Neural cell (in vitro differentiated cells): ENCODE measurements around the gene OTUD3.

Experiments
- EP300 ChIP-seq: fragments of 450-650 bp; conservative IDR thresholded peaks from 2 replicates; pipeline ENCODE4 v1.6.1; 2014; ENCODE audit warnings: antibody characterized with exemption, mild to moderate bottlenecking, moderate library complexity; ENCODE audit not compliant: poor library complexity, severe bottlenecking
- EZH2 ChIP-seq: fragments of 200-600, 300-800 bp; shearing (Covaris generic), sonication (generic); IDR thresholded peaks from 2 replicates; pipeline ENCODE4 v1.6.1; 2014; ENCODE audit warnings: antibody characterized with exemption, low read length, borderline replicate concordance, mild to moderate bottlenecking; ENCODE audit not compliant: insufficient read depth, poor library complexity, severe bottlenecking
- MXI1 ChIP-seq: fragments of 450-650 bp; conservative IDR thresholded peaks from 2 replicates; pipeline ENCODE4 v1.6.1; 2014; ENCODE audit warnings: antibody characterized with exemption, mild to moderate bottlenecking; ENCODE audit not compliant: poor library complexity, severe bottlenecking
- POLR2AphosphoS5 ChIP-seq: IDR thresholded peaks from 2 replicates; pipeline ENCODE4 v1.6.1; 2012
- RAD21 ChIP-seq: fragments of 450-650 bp; conservative IDR thresholded peaks from 2 replicates; pipeline ENCODE4 v1.6.1; 2014; ENCODE audit warnings: antibody characterized with exemption, mild to moderate bottlenecking, moderate library complexity
- TAF1 ChIP-seq: IDR thresholded peaks from 2 replicates; pipeline ENCODE4 v1.6.1; 2012; ENCODE audit warnings: low read depth
- TF ChIP-seq, protein P1 (sequence below): fragments of 450-650 bp; IDR thresholded peaks from 2 replicates; pipeline ENCODE4 v1.5.1; 2014; ENCODE audit warnings: antibody characterized with exemption, mild to moderate bottlenecking, moderate library complexity; ENCODE audit not compliant: poor library complexity, severe bottlenecking
- TF ChIP-seq, protein P2 (sequence below): IDR thresholded peaks from 2 replicates; pipeline ENCODE4 v1.6.1; 2012; ENCODE audit warnings: borderline replicate concordance

DNA sequence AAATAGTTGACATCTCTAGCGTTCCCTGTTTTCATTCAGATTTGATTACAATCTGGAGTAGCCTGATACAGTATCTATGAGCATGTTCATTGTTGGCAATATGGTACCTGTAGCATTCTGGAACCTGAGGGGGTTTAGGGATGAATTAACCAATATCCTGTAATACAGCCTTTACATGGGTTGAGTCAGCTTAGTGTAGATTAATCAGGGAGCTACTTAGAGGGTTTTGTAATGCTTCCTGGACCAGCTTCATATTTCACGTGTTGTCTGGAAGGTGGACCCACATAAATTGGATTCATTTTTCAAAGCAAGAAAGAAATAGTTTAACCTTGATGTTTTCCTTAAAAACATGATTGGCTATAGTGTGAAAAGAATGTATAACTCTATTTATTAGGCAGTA lies 3.6 kb downstream of the OTUD3 start:
- no peak for TF ChIP-seq POLR2AphosphoS5
- TF ChIP-seq, protein P1, sequence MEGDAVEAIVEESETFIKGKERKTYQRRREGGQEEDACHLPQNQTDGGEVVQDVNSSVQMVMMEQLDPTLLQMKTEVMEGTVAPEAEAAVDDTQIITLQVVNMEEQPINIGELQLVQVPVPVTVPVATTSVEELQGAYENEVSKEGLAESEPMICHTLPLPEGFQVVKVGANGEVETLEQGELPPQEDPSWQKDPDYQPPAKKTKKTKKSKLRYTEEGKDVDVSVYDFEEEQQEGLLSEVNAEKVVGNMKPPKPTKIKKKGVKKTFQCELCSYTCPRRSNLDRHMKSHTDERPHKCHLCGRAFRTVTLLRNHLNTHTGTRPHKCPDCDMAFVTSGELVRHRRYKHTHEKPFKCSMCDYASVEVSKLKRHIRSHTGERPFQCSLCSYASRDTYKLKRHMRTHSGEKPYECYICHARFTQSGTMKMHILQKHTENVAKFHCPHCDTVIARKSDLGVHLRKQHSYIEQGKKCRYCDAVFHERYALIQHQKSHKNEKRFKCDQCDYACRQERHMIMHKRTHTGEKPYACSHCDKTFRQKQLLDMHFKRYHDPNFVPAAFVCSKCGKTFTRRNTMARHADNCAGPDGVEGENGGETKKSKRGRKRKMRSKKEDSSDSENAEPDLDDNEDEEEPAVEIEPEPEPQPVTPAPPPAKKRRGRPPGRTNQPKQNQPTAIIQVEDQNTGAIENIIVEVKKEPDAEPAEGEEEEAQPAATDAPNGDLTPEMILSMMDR = no peak
- no peak for TF ChIP-seq EZH2
- no peak for TF ChIP-seq MXI1
- TF ChIP-seq EP300 = no peak
- TF ChIP-seq, protein P2, sequence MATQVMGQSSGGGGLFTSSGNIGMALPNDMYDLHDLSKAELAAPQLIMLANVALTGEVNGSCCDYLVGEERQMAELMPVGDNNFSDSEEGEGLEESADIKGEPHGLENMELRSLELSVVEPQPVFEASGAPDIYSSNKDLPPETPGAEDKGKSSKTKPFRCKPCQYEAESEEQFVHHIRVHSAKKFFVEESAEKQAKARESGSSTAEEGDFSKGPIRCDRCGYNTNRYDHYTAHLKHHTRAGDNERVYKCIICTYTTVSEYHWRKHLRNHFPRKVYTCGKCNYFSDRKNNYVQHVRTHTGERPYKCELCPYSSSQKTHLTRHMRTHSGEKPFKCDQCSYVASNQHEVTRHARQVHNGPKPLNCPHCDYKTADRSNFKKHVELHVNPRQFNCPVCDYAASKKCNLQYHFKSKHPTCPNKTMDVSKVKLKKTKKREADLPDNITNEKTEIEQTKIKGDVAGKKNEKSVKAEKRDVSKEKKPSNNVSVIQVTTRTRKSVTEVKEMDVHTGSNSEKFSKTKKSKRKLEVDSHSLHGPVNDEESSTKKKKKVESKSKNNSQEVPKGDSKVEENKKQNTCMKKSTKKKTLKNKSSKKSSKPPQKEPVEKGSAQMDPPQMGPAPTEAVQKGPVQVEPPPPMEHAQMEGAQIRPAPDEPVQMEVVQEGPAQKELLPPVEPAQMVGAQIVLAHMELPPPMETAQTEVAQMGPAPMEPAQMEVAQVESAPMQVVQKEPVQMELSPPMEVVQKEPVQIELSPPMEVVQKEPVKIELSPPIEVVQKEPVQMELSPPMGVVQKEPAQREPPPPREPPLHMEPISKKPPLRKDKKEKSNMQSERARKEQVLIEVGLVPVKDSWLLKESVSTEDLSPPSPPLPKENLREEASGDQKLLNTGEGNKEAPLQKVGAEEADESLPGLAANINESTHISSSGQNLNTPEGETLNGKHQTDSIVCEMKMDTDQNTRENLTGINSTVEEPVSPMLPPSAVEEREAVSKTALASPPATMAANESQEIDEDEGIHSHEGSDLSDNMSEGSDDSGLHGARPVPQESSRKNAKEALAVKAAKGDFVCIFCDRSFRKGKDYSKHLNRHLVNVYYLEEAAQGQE = no peak
- no peak for TF ChIP-seq RAD21
- no peak for TF ChIP-seq TAF1
